GM18519 (cell line): ENCODE results near the gene CD300E.
"Not testable (repeated sequence)": the region's sequence is repeated elsewhere in the genome, so short reads cannot be mapped to it uniquely, and the experiment has no call there.

ENCODE experiments used
- ATAC-seq: cut with Tn5 transposase; IDR thresholded peaks from one replicate; pipeline ENCODE4 v1.9.1; 2021; ENCODE audit warnings: mild to moderate bottlenecking, moderate library complexity; ENCODE audit not compliant: unreplicated experiment, low FRiP score

The CD300E gene

GRCh38 chr17:74601944-74602572 lies 21.5 kb downstream of the CD300E start:
- no peak for ATAC-seq

GRCh38 chr17:74599448-74599939 lies 24.0 kb downstream of the CD300E start:
- ATAC-seq: no peak

- ATAC-seq: no peak
Observed at GRCh38 chr17:74599023-74599399, 24.5 kb downstream of the CD300E start.

- no peak for ATAC-seq
Observed at GRCh38 chr17:74598346-74599022, 25.1 kb downstream of the CD300E start.

- no peak for ATAC-seq
Observed at GRCh38 chr17:74597069-74597790, 26.3 kb downstream of the CD300E start.

- ATAC-seq: no peak
Observed at GRCh38 chr17:74595037-74595750, 28.3 kb downstream of the CD300E start.

- ATAC-seq: no peak
Observed at GRCh38 chr17:74592087-74592990, 31.2 kb downstream of the CD300E start, which contains the start of gene CD300LD. TSS of gene CD300LD (minus strand) at chr17:74592283. CDS start at chr17:74592202, 81 bp downstream.

- no peak for ATAC-seq
Observed at GRCh38 chr17:74591503-74591902, 32.0 kb downstream of the CD300E start.

- no peak for ATAC-seq
Observed at GRCh38 chr17:74585711-74586110, 37.8 kb downstream of the CD300E start.

- no peak for ATAC-seq
Observed at GRCh38 chr17:74584292-74585060, 39.1 kb downstream of the CD300E start.

- ATAC-seq: no peak
Observed at GRCh38 chr17:74582633-74583032, 40.9 kb downstream of the CD300E start.

GRCh38 chr17:74579900-74580299 lies 43.6 kb downstream of the CD300E start:
- ATAC-seq: no peak

GRCh38 chr17:74578979-74579378 lies 44.6 kb downstream of the CD300E start:
- no peak for ATAC-seq

GRCh38 chr17:74574489-74575142 lies 48.9 kb downstream of the CD300E start:
- ATAC-seq: no peak

- not testable (repeated sequence) for ATAC-seq
Observed at GRCh38 chr17:74573635-74574034, 49.9 kb downstream of the CD300E start.

GRCh38 chr17:74573169-74573568 lies 50.4 kb downstream of the CD300E start:
- no peak for ATAC-seq

- ATAC-seq: no peak
Observed at GRCh38 chr17:74571621-74572270, 51.8 kb downstream of the CD300E start.
